Naive thymus-derived CD8-positive, alpha-beta T cell (primary cell): Measurements from ENCODE around the gene TNFRSF25. TPM values are rescaled to one million over a fixed set of nuclear protein-coding genes. Genes with fewer than 3 reads are reported as not detected.

Experiments
- ATAC-seq, 2 donors: fragments of 150-1000 bp; cut with Tn5 transposase in 1 of 2; sonication (Bioruptor Pico), chemical (Tn5 transposase) in 1 of 2; 1 replicate in 1 of 2; 2 replicates in 1 of 2; pipeline ENCODE4 v1.10.0; 2021; ENCODE audit warnings: mild to moderate bottlenecking in 2 of 2, moderate library complexity in 2 of 2
- POLR2A ChIA-PET: fragments of 350-600 bp; sonication (Branson Sonifier 250); formaldehyde crosslinking; loops from one replicate; lab custom pipeline; 2021; ENCODE audit warnings: antibody characterized with exemption; lab: Charles Lee
- DNase-seq, 10 donors: peaks; one replicate each; pipeline versions ENCODE4 v3.0.0 to v3.0.0-alpha.2; 2020 to 2022
- H3K27ac Mint-ChIP-seq, 10 donors: one replicate each; pipeline ENCODE4 v1.8.0; 2020 to 2022; ENCODE audit warnings: mild to moderate bottlenecking in 10 of 10, mixed read lengths in 10 of 10, moderate library complexity in 4 of 10, inconsistent platforms in 1 of 10
- H3K27me3 Mint-ChIP-seq, 5 donors: one replicate each; pipeline ENCODE4 v1.8.0; 2021 to 2022; ENCODE audit warnings: mixed read lengths in 5 of 5
- H3K36me3 Mint-ChIP-seq, 3 donors: one replicate each; pipeline ENCODE4 v1.8.0; 2020 to 2022; ENCODE audit warnings: mixed read lengths in 3 of 3, mild to moderate bottlenecking in 2 of 3, inconsistent platforms in 1 of 3
- H3K4me1 Mint-ChIP-seq, 4 donors: one replicate each; pipeline ENCODE4 v1.8.0; 2021 to 2022; ENCODE audit warnings: mixed read lengths in 4 of 4
- H3K4me3 Mint-ChIP-seq, 10 donors: one replicate each; pipeline ENCODE4 v1.8.0; 2020 to 2022; ENCODE audit warnings: mild to moderate bottlenecking in 10 of 10, mixed read lengths in 10 of 10, moderate library complexity in 6 of 10, inconsistent platforms in 1 of 10
- H3K9me3 Mint-ChIP-seq, 9 donors: one replicate each; pipeline ENCODE4 v1.8.0; 2020 to 2022; ENCODE audit warnings: mixed read lengths in 9 of 9, mild to moderate bottlenecking in 3 of 9, inconsistent platforms in 1 of 9, moderate library complexity in 1 of 9
- microRNA-seq: library from miRNA; unstranded; fragments of <30 nt; microRNA quantifications from one replicate; pipeline ENCODE4 v1.2.0, GENCODE V29; 2022; ENCODE audit warnings: borderline microRNAs expressed
- polyA plus RNA-seq, 3 donors: library from polyadenylated mRNA; unstranded; fragments of 300-500 nt; fragmentation: Illumina TruSeq; gene quantifications; one replicate each; pipeline ENCODE4 v1.2.3, GENCODE V29; 2021
- total RNA-seq, 8 experiments: library from RNA in 2 of 8; stranded (reverse) in 2 of 8; gene quantifications; one replicate each; pipeline ENCODE4 v1.2.3 and lab custom pipeline; 2021 to 2026

Gene TNFRSF25
- total and polyA plus RNA-seq, 5 experiments from 2014 or later, result 7.2 to 381 (median 28.7) TPM

DNA sequence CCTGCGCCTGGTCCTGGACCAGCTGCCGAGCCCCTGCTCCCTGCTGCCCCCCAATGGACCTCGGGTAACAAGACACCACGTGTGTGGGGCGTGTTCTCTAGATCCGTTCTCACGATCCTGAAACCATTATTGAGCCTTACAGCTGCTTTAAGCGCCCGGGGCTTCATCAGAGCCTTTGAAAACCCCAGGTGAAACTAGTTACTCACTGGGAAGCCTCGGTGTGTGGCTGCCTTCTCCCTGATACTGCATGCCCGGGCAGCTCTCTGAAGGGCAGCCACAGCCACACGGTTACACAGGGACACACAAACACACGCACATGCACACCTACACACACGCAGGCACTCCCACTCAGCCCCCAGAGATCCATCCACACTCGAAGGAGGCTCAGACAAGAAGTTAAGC, 51.5 kb downstream of the TNFRSF25 start:
- Mint-ChIP-seq H3K27me3 (peaks cover 24 to 71% (median 44%) of the 10 kb centered on the region in 5 donors), H3K27ac (peak overlapping the region in 2 of 10 donors; percentile 4 to 11), H3K4me3 (peak overlapping the region in 1 of 10 donors; percentile 36), H3K9me3 (no peaks in the 10 kb centered on the region), H3K4me1 (peaks cover 6 to 9% (median 7%) of the 10 kb centered on the region in 4 donors), H3K36me3 (no peaks in the 10 kb centered on the region)
- POLR2A ChIA-PET, result interaction anchor here (0.8 kb wide), 1 partner anchor 66 kb away, joined by 3 read pairs; no protein-coding TSS in a partner anchor
- DNase-seq (peak in 3 of 10 donors; percentile 24 to 37 (median 29)), ATAC-seq (peak; percentile 76 to 83)

DNA sequence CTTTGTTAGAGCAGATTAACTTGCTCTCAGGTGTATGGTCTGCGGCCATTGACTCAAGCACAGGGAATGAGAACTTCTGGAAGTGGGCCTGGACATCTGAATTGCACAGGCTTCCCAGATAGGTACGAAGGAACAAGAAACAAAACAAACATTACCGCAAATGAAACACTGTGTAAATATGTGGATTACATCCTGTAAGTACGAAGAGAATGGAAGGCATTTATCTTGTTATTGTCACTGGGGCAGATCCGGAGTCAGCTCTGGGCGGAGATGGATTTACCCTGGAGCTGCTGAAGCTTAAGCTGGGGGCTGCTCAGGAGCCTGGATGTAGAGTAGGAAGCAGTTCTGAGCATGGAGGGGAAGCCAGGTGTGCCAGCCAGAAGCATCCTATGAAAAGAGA, 53.1 kb downstream of the TNFRSF25 start:
- no peak overlapping the region for H3K27ac Mint-ChIP-seq
- H3K36me3 Mint-ChIP-seq, result no peaks in the 10 kb centered on the region
- POLR2A ChIA-PET, result no interaction called here
- DNase-seq (no peak), ATAC-seq (no peak)
- H3K4me1 Mint-ChIP-seq, result peaks cover 6 to 8% (median 6%) of the 10 kb centered on the region in 4 donors
- H3K9me3 Mint-ChIP-seq, result no peaks in the 10 kb centered on the region
- H3K4me3 Mint-ChIP-seq, result no peak overlapping the region
- peaks cover 23 to 68% (median 47%) of the 10 kb centered on the region in 5 donors for H3K27me3 Mint-ChIP-seq

Small RNAs within 50 kb of the gene (microRNA-seq; reads per million reads assigned to microRNA genes)
- not detected for gene MIR4252

Other genes starting within 250 kb of the TNFRSF25 start
- gene ICMT, start 230.2 kb downstream of the TNFRSF25 start, total RNA-seq, result 10 to 100 TPM; 12.9 to 16.3 TPM
- gene ICMT, start 230.2 kb downstream of the TNFRSF25 start, polyA plus RNA-seq, result 10 to 100 TPM; 13.0 to 15.6 (median 14.1) TPM
- gene HES3, start 222.0 kb downstream of the TNFRSF25 start, total RNA-seq, result not detected
- not detected for gene HES3, start 222.0 kb downstream of the TNFRSF25 start, polyA plus RNA-seq
- 1 to 10 TPM; 1.3 TPM for gene GPR153, start 205.1 kb downstream of the TNFRSF25 start, total RNA-seq
- under 1 TPM; 0.06 to 0.56 (median 0.16) TPM for gene GPR153, start 205.1 kb downstream of the TNFRSF25 start, polyA plus RNA-seq
- 1 to 10 TPM; 4.3 to 4.9 TPM for gene ACOT7, start 72.4 kb downstream of the TNFRSF25 start, total RNA-seq
- 1 to 10 TPM; 5.6 to 9.4 (median 7.8) TPM for gene ACOT7, start 72.4 kb downstream of the TNFRSF25 start, polyA plus RNA-seq
- gene HES2, start 46.3 kb downstream of the TNFRSF25 start, total RNA-seq, result not detected
- not detected for gene HES2, start 46.3 kb downstream of the TNFRSF25 start, polyA plus RNA-seq
- 1 to 10 TPM; 2.3 to 2.4 TPM for gene ESPN, start 41.4 kb downstream of the TNFRSF25 start, total RNA-seq
- under 1 TPM; 0.12 to 0.81 (median 0.15) TPM for gene ESPN, start 41.4 kb downstream of the TNFRSF25 start, polyA plus RNA-seq
- 1 to 10 TPM; 6.3 to 7.0 TPM for gene PLEKHG5, start 25.5 kb upstream of the TNFRSF25 start, total RNA-seq
- 1 to 10 TPM in 1 of 3 donors, under 1 TPM in 2; 0.57 to 1.4 (median 0.59) TPM for gene PLEKHG5, start 25.5 kb upstream of the TNFRSF25 start, polyA plus RNA-seq
- gene NOL9, start 88.3 kb upstream of the TNFRSF25 start, total RNA-seq, result 10 to 100 TPM; 81.3 to 93.0 TPM
- 10 to 100 TPM; 10.4 to 19.4 (median 18.5) TPM for gene NOL9, start 88.3 kb upstream of the TNFRSF25 start, polyA plus RNA-seq
- not detected for gene TAS1R1, start 89.1 kb upstream of the TNFRSF25 start, total RNA-seq
- gene TAS1R1, start 89.1 kb upstream of the TNFRSF25 start, polyA plus RNA-seq, result under 1 TPM in 1 of 3 donors, not detected in 2; 0.06 TPM
- 10 to 100 TPM; 64.5 to 73.2 TPM for gene ZBTB48, start 113.8 kb upstream of the TNFRSF25 start, total RNA-seq
- 10 to 100 TPM in 2 of 3 donors, 1 to 10 TPM in 1; 9.8 to 30.0 (median 28.7) TPM for gene ZBTB48, start 113.8 kb upstream of the TNFRSF25 start, polyA plus RNA-seq
- gene KLHL21, start 136.7 kb upstream of the TNFRSF25 start, total RNA-seq, result 10 to 100 TPM; 67.1 to 67.7 TPM
- gene KLHL21, start 136.7 kb upstream of the TNFRSF25 start, polyA plus RNA-seq, result 10 to 100 TPM; 15.7 to 26.4 (median 16.3) TPM
- 1 to 10 TPM; 8.4 to 8.5 TPM for gene PHF13, start 147.6 kb upstream of the TNFRSF25 start, total RNA-seq
- 1 to 10 TPM; 1.4 to 4.3 (median 3.2) TPM for gene PHF13, start 147.6 kb upstream of the TNFRSF25 start, polyA plus RNA-seq
- gene THAP3, start 158.7 kb upstream of the TNFRSF25 start, total RNA-seq, result 10 to 100 TPM; 28.7 to 30.7 TPM
- 10 to 100 TPM; 20.1 to 26.5 (median 25.4) TPM for gene THAP3, start 158.7 kb upstream of the TNFRSF25 start, polyA plus RNA-seq
- gene DNAJC11, start 235.6 kb upstream of the TNFRSF25 start, total RNA-seq, result 10 to 100 TPM; 44.9 to 47.4 TPM
- 10 to 100 TPM; 13.2 to 22.5 (median 19.5) TPM for gene DNAJC11, start 235.6 kb upstream of the TNFRSF25 start, polyA plus RNA-seq